Omental fat pad (tissue), 4 donors: ENCODE measurements around the gene TRPV4. TPM values are rescaled to one million over a fixed set of nuclear protein-coding genes. Genes with fewer than 3 reads are reported as not detected.
A peak's percentile ranks its signal among the peaks of the same experiment; 100 is the strongest.

Source experiments
- ATAC-seq: fragments of 150-250 bp; one replicate; pipeline ENCODE4 v1.9.1; 2016; ENCODE audit warnings: mild to moderate bottlenecking, moderate library complexity; ENCODE audit not compliant: low FRiP score
- DNase-seq: peaks from one replicate; pipeline ENCODE4 v3.0.0-alpha.2; 2019; ENCODE audit warnings: low spot score
- small RNA-seq: library from RNA; depleted of rRNA; stranded (forward); fragments of <200 nt; gene quantifications from one replicate; pipeline ENCODE3, GENCODE V24; 2016
- total RNA-seq, 4 donors: library from RNA; depleted of rRNA; stranded (reverse); fragments of >200 nt; gene quantifications; one replicate each; pipeline ENCODE4 v1.1.0, GENCODE V29; 2016
- TF ChIP-seq, protein P1 (sequence below), 3 donors: fragments of 450-650 bp; IDR thresholded peaks; one replicate each; pipeline ENCODE4 v1.5.1; 2016 to 2017; ENCODE audit warnings: antibody characterized with exemption in 3 of 3, mild to moderate bottlenecking in 3 of 3, moderate library complexity in 2 of 3

The TRPV4 gene
- total RNA-seq, 4 donors from 2014 or later = 1.2 to 2.4 (median 1.6) TPM

DNA sequence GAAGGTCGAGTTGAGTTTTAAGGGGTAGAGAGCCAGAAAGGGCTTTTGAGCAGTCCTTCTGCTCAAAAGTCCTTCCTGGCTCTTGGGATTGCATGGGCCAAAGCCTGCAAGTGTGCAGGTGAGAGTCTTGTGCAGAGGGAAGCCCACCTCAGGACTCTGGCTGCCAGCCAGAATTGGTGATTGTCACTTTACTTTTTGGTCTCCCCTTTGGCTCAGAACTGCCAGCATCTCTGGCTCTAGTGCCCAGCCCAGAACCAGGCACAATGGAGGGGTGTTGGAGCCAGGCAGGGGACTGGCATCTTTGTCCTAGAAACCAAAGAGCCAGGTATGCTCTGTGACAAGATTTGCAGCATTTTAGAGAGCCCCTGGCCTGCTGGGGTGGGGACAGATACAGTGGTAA, 96.1 kb downstream of the TRPV4 start:
- DNase-seq (no peak), ATAC-seq (no peak)
- TF ChIP-seq, protein P1, sequence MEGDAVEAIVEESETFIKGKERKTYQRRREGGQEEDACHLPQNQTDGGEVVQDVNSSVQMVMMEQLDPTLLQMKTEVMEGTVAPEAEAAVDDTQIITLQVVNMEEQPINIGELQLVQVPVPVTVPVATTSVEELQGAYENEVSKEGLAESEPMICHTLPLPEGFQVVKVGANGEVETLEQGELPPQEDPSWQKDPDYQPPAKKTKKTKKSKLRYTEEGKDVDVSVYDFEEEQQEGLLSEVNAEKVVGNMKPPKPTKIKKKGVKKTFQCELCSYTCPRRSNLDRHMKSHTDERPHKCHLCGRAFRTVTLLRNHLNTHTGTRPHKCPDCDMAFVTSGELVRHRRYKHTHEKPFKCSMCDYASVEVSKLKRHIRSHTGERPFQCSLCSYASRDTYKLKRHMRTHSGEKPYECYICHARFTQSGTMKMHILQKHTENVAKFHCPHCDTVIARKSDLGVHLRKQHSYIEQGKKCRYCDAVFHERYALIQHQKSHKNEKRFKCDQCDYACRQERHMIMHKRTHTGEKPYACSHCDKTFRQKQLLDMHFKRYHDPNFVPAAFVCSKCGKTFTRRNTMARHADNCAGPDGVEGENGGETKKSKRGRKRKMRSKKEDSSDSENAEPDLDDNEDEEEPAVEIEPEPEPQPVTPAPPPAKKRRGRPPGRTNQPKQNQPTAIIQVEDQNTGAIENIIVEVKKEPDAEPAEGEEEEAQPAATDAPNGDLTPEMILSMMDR (IDR thresholded peaks at IDR 0.05) = no peak

DNA sequence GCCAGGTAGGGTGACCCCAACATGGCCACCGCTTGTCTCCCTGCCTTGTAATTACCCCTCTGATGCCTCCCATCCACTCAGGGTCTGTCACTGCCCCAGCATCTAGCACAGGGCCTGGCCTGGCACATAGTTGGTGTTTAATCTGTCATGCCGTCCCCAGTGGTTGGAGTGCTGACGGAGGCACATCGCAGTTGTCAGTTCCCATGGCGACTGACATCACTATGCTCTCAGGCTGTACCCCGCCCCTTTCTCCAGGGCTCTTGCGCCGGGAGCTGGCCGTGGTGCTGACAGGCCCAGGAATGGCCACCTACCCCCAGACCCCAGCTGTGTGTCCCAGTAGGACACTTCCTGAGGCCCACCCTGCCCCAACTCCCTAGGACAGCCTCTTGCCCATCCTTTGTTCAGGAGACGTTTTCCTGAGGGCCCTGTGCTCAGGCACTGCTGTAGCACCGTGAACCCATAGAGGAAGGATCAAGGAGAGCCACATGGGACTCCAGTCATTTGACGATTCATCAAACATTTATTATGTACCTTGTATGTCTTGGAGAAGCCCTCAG, 96.6 kb downstream of the TRPV4 start:
- DNase-seq = no peak
- ATAC-seq = peak; percentile 21
- TF ChIP-seq, protein P1 (IDR thresholded peaks at IDR 0.05) = no peak

DNA sequence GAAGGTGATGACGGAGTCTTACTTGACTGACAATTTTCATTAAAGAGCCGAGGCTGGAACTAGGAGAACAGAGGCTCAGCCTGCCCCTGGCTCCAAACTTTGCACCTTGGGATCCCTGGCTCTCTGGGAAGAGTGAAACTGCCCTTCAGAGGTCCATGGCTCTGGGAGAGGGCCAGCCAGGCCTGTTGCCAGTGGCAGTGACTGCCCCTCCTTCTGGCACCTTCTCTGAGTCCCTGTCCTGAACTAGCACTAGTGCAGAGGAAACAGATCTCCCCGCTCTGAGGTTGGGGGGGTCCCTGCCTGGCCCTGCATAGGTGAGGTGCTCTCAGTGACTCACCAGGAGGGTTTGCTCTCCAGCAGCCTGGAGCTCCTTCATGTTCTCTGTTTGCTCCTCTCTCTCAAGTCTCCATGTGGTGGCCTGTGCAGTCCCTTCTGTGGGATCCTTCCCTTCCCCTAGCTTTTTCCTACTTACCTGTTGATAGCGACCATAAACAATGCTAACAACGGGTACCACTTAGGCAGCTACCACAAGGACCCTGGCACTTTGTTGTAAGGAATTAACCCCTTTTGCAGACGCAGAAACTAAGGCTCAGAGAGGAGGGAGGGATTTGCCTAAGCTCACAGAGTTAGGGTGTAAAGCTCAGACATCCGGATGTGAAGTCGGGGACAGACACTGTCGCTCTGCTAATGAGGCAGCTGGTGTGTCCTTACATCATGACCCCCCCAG, 97.2 kb downstream of the TRPV4 start:
- TF ChIP-seq, protein P1 (IDR thresholded peaks at IDR 0.05) = no peak
- ATAC-seq (no peak), DNase-seq (no peak)

DNA sequence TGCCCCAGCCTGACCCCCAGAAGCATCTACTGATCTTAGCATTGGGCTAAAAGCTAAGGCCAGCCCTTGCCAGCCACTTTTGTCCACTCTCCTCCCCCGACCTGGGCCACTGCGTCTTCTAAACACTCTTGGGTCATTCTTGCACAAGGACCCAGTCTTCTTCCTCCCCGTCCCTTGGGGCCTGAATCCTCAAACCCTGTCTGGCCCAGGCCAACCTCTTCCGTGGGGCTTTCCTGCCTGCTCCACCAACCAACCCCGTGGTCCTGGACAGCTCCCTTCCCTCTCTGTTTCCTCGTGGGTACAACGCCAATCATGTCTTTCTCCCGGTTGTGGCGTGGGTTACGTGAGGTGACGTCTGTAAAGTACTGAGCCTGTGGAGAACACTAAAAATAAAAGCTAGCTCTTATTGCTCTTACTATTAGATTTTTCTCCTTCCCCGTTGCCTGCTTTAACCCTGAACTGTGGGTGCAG, 98.1 kb downstream of the TRPV4 start:
- ATAC-seq = no peak
- DNase-seq = no peak
- TF ChIP-seq, protein P1 (IDR thresholded peaks at IDR 0.05) = no peak

DNA sequence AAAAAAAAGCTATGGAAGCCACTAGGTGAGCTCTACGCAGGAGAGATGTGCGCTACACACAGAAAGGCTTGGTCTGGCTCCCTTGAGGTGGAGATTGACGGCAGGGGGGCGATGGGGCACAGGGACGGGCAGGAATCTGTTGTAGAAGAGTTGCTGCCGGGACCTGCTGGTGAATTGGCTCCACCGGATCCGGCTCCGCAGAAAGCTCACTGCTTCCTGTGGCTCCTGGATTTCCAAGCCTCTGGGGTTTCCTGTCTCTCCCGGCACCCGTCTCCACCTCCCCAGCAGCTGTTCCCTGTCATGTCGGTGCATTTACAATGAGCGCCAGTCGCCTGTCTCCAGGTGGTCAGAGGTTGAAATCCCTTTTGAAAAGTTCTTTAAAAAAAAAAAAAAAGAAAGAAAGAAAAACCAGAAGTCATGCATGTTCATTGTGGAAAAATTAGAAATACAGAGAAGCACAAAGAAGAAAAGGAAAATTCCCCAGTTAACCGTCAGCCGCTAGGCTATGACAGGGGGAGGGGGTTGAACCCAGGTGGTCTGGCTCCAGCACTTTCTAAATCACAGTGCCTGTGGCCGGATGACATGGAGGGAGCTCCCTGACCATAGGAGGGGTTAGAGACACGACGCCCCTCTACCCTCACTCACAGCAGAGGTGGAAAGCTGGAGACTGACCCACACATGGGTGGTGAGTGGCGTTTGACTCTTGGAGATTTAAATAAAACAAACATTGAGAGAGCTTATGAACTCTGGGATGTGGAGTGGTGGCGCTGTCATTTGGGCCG, 98.8 kb downstream of the TRPV4 start:
- no peak for ATAC-seq
- no peak for DNase-seq

More for the DNA sequence above, 98.8 kb downstream of the TRPV4 start:
- TF ChIP-seq, protein P1 (IDR thresholded peaks at IDR 0.05) = no peak

Small RNAs within 50 kb of the gene (small RNA-seq; reads per million reads assigned to genes)
- gene MIR4497 (not detected), gene RN7SL441P (not detected)

Other genes starting within 250 kb of the TRPV4 start
- gene FAM222A, start 119.6 kb downstream of the TRPV4 start, total RNA-seq = 1 to 10 TPM in 2 of 4 donors, under 1 TPM in 1, not detected in 1; 0.94 to 2.6 (median 2.3) TPM
- 10 to 100 TPM; 28.5 to 42.7 (median 36.5) TPM for gene GLTP, start 47.1 kb upstream of the TRPV4 start, total RNA-seq
- 10 to 100 TPM in 3 of 4 donors, 1 to 10 TPM in 1; 7.0 to 30.1 (median 12.1) TPM for gene TCHP, start 66.9 kb upstream of the TRPV4 start, total RNA-seq
- 10 to 100 TPM; 28.7 to 77.2 (median 47.0) TPM for gene GIT2, start 163.0 kb upstream of the TRPV4 start, total RNA-seq
- 10 to 100 TPM; 33.6 to 93.3 (median 43.2) TPM for gene ANKRD13A, start 166.0 kb upstream of the TRPV4 start, total RNA-seq
- 10 to 100 TPM in 3 of 4 donors, 1 to 10 TPM in 1; 7.4 to 17.0 (median 11.9) TPM for gene C12orf76, start 215.1 kb upstream of the TRPV4 start, total RNA-seq